SU-DHL-6 (cell line): ENCODE measurements around the gene OBSCN.

Experiments used
- EZH2phosphoT487 ChIP-seq: fragments of 200-600 bp; sonication (generic), shearing (Covaris generic); conservative IDR thresholded peaks from 2 replicates; pipeline ENCODE4 v1.6.1; 2018; ENCODE audit warnings: mild to moderate bottlenecking, antibody characterized with exemption, low read length, moderate library complexity, mixed read lengths
- TF ChIP-seq, protein P1 (sequence below): fragments of 200-600 bp; sonication (generic); IDR thresholded peaks from one replicate; pipeline ENCODE4 v1.5.1; 2017; ENCODE audit warnings: antibody characterized with exemption, mild to moderate bottlenecking, low read length, moderate library complexity; ENCODE audit not compliant: insufficient read depth, poor library complexity, severe bottlenecking

DNA sequence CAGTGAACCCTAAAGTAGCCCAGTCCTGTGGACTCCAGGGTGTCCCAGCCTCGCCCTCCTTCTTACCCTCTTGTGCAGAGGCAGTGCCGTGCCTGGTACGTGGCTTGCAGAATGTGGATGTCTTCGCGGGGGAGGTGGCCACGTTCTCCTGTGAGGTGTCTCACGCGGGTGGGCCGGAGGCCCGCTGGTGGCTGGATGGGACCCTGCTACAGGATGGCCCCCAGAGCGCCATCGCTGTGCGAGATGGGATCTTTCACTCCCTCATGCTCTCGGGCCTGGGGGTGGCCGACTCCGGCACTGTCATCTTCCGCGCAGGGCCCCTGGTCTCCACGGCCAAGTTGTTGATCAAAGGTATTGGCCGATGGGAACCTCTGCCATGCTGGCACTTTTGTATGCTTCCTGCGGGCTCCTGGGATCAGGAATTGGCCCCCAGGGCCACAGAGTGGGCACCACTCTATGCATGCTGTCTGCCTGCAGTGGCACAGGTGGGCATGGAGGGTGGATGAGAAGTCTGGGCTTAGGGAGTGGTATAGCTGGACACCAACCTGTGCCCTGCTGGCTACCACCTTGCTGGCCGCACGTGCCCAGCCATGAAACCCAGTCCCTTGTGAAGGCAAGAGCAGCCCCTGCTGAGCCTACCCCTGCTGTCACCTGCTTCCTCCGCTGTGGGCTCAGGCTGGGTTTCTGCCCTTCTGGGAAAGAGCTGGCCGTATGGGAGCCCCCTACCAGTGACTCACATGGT is 105.9 kb downstream of the OBSCN start:
- TF ChIP-seq, protein P1, sequence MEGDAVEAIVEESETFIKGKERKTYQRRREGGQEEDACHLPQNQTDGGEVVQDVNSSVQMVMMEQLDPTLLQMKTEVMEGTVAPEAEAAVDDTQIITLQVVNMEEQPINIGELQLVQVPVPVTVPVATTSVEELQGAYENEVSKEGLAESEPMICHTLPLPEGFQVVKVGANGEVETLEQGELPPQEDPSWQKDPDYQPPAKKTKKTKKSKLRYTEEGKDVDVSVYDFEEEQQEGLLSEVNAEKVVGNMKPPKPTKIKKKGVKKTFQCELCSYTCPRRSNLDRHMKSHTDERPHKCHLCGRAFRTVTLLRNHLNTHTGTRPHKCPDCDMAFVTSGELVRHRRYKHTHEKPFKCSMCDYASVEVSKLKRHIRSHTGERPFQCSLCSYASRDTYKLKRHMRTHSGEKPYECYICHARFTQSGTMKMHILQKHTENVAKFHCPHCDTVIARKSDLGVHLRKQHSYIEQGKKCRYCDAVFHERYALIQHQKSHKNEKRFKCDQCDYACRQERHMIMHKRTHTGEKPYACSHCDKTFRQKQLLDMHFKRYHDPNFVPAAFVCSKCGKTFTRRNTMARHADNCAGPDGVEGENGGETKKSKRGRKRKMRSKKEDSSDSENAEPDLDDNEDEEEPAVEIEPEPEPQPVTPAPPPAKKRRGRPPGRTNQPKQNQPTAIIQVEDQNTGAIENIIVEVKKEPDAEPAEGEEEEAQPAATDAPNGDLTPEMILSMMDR: no peak
- TF ChIP-seq EZH2phosphoT487: no peak
